Dermis microvascular lymphatic vessel endothelial cell (primary cell): ENCODE data around the gene SPATA22. TPM values are rescaled to one million over a fixed set of nuclear protein-coding genes. Genes with fewer than 3 reads are reported as not detected.
"Not testable (repeated sequence)": the region's sequence is repeated elsewhere in the genome, so short reads cannot be mapped to it uniquely, and the experiment has no call there.

Source experiments
- DNase-seq, 2 donors: peaks; one replicate each; pipeline versions ENCODE4 v3.0.0 to v3.0.0-alpha.2; 2010; ENCODE audit warnings: low read depth in 2 of 2
- total RNA-seq: library from RNA; depleted of rRNA; stranded (reverse); fragments of >200 nt; gene quantifications from 2 replicates; pipeline ENCODE4 v1.2.1, GENCODE V29; 2014

The SPATA22 gene
- total RNA-seq, 1 donor from 2014 or later: 1.7 TPM

- DNase-seq: peak in 1 of 2 donors; percentile 15
These were observed 2.6 kb upstream of the SPATA22 start for GRCh38 chr17:3474212-3474611.

- DNase-seq: no peak
These were observed 518 bp upstream of the SPATA22 start for GRCh38 chr17:3472137-3472536.

DNA sequence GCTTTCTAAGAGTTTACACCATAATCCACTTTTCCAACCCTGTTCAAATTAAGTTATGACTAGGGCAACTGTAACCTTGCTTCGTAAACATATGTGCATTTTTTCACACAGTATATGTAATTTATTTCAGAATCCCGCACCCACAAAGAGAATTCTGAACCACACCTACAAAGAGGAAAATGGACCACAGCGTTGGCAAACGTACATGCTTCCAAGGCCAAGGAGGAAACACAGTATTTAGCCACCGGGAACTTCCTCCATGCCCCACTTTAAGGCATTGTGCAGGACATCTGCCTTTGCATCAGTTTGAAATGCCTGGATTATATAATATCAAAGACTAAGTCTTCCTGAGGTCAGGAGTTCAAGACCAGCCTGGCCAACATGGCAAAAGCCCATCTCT lies 2.1 kb downstream of the SPATA22 start:
- DNase-seq: no peak

GRCh38 chr17:3466355-3466754 lies 5.3 kb downstream of the SPATA22 start:
- not testable (repeated sequence) for DNase-seq

DNA sequence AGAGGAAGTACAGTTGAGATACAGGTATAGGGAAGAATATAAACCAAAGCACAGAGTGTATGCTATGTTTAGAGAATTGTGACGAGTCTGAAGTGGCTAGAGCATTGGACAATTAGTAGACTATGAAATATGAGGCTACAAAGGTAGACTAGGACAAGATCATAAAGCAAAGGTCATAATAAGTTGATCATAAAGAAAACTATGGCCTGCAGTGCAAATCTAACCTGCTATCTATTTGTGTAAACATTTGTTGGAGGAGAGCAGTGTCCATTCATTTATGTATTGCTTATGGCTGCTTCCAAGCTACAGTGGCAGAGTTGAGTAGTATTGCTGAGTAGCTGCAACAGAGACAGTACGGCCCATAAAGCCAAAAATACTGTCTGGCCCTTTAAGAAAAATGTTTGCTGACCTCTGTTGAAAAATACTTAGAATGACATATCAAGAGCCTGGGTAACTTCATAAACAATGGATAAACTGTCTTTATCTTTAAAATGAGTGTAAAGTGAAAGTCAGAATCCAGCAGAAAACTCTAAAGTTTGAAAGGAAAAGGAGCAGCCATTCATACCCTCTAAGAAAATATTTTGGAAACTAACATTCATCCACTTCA lies 23.5 kb downstream of the SPATA22 start:
- DNase-seq: no peak

DNA sequence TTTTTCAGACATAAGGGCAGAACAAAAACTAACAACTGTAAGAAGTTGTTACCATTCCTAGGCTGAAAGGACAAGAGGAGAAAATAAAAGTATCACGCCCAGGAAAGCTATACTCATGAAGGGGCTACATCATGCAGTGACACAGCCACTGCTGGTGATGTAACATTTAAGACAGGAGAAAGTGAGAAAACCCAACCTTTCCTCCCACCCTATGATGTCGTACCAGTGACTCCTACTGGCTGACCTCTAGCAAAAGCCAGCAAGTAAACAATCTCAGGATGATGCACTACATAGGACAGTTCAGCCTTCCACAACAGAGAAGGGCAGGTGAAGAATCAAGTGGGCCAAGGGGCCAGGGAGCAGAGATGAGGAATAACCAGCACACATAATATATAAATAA lies 24.0 kb downstream of the SPATA22 start:
- no peak for DNase-seq

- no peak for DNase-seq
These were observed 31.2 kb downstream of the SPATA22 start for GRCh38 chr17:3440451-3440850.

GRCh38 chr17:3438368-3438767 lies 33.3 kb downstream of the SPATA22 start:
- no peak for DNase-seq

- no peak for DNase-seq
These were observed 37.9 kb downstream of the SPATA22 start, which contains the start of gene OR1E2 for GRCh38 chr17:3433741-3434140. Gene OR1E2, minus strand, starts transcription at chr17:3433841. Its CDS starts 0 bp downstream, at chr17:3433841.

- DNase-seq: not testable (repeated sequence)
These were observed 38.4 kb downstream of the SPATA22 start for GRCh38 chr17:3433215-3433614.

DNA sequence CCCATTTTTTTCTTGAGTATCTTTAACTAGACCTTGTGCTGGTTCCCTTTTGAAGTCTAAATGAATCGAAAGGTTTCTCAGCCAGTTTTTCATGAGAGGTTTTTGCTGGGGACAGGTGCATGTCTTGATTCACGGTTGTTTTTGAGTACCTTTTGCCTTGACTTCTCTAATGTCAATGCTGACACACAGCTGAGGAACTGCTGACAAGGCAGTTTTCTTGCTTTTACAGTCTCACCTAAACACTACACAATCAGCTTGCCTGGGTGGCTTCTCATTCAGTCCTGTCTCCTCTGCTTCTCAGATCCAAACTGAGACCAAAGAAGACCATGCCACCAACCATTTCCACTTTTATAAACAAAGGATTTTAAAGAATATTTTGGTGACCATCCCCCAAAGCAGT lies 53.4 kb downstream of the SPATA22 start:
- no peak for DNase-seq

DNA sequence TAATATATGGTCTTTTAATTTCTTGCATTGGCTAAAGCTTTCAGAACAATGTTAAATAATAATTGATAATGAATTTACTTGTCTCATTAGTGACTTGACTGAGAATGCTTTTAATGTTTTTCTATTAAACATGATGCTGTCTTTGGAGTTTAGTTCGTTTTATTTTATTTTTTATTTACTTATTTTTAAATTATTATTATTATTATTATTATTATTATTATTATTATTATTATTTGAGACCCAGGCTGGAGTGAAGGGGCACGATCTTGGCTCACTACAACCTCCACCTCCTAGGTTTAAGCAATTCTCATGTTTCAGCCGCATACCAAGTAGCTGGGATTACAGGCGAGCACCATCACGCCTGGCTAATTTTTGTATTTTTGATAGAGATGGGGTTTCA lies 56.0 kb downstream of the SPATA22 start:
- DNase-seq: no peak

DNA sequence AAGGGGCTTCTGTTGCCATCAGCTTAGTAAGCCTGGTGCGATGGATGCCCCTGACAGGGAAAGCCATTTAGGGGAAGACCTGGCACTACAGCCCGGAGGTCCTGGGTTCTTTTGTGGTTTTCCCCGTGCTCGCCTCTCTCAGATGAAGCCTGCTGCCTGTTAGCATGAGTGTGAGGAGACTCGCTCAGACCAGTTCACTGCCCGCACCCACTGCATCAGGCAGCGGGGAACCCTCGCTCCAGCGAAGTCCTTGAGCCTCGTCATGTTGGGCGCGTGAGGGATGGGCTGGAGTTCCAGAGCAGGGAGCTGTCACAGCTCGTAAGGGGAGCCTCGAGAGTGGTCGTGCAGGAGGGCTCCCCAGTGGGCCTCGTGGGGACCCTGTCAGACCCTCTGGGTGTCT lies 59.4 kb downstream of the SPATA22 start:
- DNase-seq: not testable (repeated sequence)

DNA sequence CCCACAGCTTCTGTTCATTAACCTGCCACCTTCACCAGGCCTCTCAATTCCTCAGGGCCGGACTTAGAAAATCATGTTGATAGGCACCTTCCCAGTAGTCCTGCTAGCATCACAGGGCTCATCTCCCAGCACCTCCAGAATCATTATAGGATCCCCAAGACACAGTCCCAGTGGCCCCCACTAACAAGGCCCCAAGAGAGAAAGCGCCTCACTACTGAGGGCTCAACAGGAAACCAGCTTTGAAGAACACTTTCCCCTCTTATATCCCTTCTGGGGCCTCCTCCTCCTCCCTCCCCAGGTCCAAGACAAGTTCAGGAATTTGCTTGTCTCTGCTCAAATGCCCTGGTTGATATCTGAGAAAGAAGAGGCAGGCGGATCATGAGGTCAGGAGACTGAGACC lies 60.5 kb downstream of the SPATA22 start, which contains the start of gene OR3A3:
OR3A3 (plus strand) TSS at position 301 of the 400 bp plus-strand sequence.
- DNase-seq: no peak

- not testable (repeated sequence) for DNase-seq
These were observed 67.8 kb downstream of the SPATA22 start for GRCh38 chr17:3403856-3404255.

DNA sequence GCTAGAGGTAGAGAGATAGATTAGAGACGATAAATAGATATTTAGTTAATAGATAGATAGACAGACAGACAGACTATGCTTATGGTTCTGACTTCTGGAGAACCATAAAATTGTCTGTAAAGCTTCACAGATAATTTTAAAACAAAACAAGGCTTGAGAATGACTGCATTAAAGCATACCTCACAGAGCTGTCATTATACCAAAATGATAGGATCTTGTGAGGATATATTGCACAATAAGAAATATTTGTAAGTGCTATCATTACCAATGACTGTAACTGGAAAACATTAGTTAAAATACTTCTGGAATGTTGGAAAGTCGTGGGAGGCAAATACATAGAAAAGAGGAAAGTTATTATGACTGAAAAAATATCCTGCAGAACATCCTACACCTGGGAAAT lies 69.8 kb downstream of the SPATA22 start:
- DNase-seq: no peak

DNA sequence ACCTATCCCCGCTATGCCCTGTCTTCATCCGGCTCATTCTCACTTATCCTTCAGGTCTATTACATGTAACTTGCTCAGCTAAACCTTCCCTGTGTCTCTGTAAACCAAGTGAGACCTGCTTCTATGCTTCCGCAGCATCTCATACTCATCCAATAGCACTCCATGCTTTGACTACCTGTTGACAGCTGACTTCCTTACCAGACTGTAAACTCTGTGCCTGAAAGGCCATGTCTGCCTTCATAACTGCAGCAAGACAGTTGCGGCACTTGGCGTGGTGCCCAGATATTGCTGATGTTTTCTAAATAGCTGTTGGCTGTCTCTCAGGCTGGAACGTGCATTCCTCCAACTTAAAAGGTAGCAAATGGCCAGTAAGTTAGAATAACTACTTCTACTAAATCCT lies 71.6 kb downstream of the SPATA22 start:
- DNase-seq: no peak

GRCh38 chr17:3398310-3398709 lies 73.3 kb downstream of the SPATA22 start, which contains the start of gene OR1E1:
Gene OR1E1, minus strand, starts transcription at chr17:3398410. Its CDS starts 0 bp downstream, at chr17:3398410.
- no peak for DNase-seq

- DNase-seq: not testable (repeated sequence)
These were observed 73.8 kb downstream of the SPATA22 start for GRCh38 chr17:3397801-3398200.
